ENCODE results near the gene AGRN.
"Not testable (repeated sequence)": the region's sequence is repeated elsewhere in the genome, so short reads cannot be mapped to it uniquely, and the experiment has no call there.

AGRN gene

DNA sequence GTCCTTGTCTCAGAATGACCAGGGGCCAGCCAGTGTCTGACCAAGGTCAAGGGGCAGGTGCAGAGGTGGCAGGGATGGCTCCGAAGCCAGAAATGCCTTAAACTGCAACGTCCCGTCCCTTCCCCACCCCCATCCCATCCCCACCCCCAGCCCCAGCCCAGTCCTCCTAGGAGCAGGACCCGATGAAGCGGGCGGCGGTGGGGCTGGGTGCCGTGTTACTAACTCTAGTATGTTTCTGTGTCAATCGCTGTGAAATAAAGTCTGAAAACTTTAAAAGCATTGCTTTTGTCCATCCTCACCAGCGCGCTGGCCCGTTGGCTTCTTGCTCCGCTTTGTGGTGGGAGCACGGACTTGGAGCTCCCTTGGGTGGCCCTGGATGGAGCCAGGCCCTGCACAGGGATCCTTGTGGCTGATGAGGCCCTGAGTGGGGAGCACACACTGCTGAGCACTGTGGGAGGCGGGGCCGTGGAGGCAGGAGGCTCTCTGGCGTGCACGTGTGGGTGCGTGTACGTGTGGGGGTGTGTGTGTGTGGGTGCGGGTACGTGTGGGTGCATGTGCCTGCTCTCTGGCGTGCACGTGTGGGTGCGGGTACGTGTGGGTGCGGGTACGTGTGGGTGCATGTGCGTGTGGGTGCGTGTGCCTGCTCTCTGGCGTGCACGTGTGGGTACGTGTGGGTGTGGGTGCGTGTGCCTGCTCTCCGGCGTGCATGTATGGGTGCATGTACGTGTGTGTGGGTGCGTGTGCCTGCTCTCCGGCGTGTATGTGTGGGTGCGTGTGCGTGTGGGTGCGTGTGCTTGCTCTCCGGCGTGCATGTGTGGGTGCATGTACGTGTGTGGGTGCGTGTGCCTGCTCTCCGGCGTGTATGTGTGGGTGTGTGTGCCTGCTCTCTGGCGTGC is 36.2 kb downstream of the AGRN start:
- Histone ChIP-seq H3K27me3 (ENCODE audit: insufficient read depth, low read length) (0 out of 2 replicates have a peak, but pooled peaks cover 6% of the 10 kb centered on the region), H3K4me3 (ENCODE audit: low read depth, low read length) (no peak overlapping the region), H3K36me3 (ENCODE audit: insufficient read depth, low read length) (peaks cover 7% of the 10 kb centered on the region; the same call in 1 of the 2 replicates), H3K4me1 (ENCODE audit: control insufficient read depth, insufficient read depth, low read length, unreplicated experiment) (peaks cover 8% of the 10 kb centered on the region), H3K79me2 (ENCODE audit: control insufficient read depth, insufficient read depth, low read length, unreplicated experiment) (no peaks in the 10 kb centered on the region), H3K27ac (ENCODE audit: low read depth, low read length) (no peak overlapping the region), H2AFZ (ENCODE audit: low read length, unreplicated experiment) (no peak overlapping the region)

DNA sequence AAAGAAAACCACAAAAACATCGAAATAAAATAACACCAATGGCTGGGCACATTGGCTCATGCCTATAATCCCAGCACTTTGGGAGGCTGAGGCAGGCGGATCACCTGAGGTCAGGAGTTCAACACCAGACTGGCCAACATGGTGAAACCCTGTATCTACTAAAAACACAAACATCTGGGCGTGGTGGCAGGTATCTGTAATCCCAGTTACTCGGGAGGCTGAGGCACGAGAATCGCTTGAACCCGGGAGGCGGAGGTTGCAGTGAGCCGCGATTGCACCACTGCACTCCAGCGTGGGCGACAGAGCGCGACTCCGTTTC is 37.8 kb downstream of the AGRN start:
- H3K27me3 ChIP-seq (ENCODE audit: insufficient read depth, low read length); H3K36me3 ChIP-seq (ENCODE audit: insufficient read depth, low read length); H3K4me3 ChIP-seq (ENCODE audit: low read depth, low read length); H3K79me2 ChIP-seq (ENCODE audit: control insufficient read depth, insufficient read depth, low read length, unreplicated experiment); H2AFZ ChIP-seq (ENCODE audit: low read length, unreplicated experiment); H3K27ac ChIP-seq (ENCODE audit: low read depth, low read length): not testable (repeated sequence)
- H3K4me1 ChIP-seq (ENCODE audit: control insufficient read depth, insufficient read depth, low read length, unreplicated experiment): peaks cover 15% of the 10 kb centered on the region

DNA sequence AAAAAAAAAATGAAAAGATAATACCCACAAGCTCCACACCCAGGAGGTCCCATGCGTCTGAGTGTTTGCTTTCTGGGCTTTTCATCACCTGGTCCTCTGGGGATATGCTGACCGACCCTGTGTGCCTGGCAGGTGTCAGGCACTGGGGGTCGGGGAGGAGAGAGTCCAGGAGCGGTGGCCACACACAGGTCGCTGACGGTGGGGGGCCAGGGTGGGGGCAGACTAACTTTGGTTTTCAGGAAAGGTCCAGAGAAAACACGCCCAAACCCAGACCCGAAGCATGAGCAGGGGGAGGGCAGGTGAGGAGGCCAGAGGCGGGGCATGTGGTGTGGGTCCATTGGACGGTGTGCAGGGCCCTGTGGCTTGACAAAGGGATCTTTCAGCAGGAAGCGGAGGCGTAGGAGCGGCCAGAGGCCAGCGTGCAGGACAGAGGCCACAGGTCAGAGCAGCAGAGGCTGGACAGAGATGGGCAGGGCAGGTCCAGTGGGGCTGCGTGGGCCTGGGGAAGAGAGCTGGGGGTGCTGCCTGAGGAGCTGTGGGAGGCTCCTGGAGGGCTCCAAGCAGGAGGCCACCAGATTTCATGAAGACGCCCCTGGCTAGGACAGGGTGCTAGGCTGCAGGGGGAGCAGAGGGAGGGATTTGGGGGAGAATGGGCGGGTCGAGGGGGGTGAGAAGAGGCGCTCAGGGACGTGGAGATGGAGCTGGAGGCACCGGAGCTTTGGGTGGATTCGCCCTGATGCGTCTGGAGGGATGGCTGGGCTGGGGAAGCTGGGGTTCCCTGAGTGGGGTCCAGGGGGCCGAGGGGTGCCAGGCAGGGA is 38.4 kb downstream of the AGRN start:
- H3K79me2 ChIP-seq (ENCODE audit: control insufficient read depth, insufficient read depth, low read length, unreplicated experiment): no peaks in the 10 kb centered on the region
- H3K27ac ChIP-seq (ENCODE audit: low read depth, low read length): no peak overlapping the region
- no peak overlapping the region for H2AFZ ChIP-seq (ENCODE audit: low read length, unreplicated experiment)
- no peaks in the 10 kb centered on the region; the same call in 1 of the 2 replicates for H3K36me3 ChIP-seq (ENCODE audit: insufficient read depth, low read length)
- peak overlapping the region; percentile 77 for H3K4me3 ChIP-seq (ENCODE audit: low read depth, low read length)
- peaks cover 21% of the 10 kb centered on the region for H3K4me1 ChIP-seq (ENCODE audit: control insufficient read depth, insufficient read depth, low read length, unreplicated experiment)
- H3K27me3 ChIP-seq (ENCODE audit: insufficient read depth, low read length): 0 out of 2 replicates have a peak, but pooled peaks cover 6% of the 10 kb centered on the region

DNA sequence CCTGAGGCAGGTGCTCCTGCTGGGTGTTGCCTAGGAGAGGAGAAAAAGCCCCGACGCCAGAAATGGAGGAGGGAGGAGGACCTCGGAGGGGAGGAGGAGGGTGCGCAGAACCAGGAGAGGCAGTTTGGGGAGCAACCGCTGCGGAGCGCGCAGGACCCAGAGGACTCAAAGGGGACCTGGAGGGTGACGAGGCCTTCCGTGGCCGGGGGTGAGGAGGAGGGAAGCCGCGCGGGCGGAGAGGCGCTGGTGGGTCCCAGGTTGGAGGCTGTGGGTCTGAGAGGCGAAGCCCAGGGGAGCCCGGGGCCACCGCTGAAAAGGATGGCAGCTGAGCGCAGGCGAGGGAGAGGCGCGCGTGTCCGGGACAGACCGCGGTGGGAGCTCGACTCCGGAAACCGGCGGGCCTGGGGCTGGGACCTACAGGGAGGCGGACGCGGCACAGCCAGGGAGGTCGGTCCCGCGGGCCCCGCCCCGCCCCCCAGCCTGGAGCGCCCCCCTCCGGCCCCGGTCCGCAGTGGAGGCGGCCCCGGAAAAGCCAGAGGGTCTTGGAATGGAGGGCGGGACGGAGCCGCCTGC is 39.1 kb downstream of the AGRN start:
- H3K36me3 ChIP-seq (ENCODE audit: insufficient read depth, low read length): no peaks in the 10 kb centered on the region
- H2AFZ ChIP-seq (ENCODE audit: low read length, unreplicated experiment): peak overlapping the region; percentile 44
- no peaks in the 10 kb centered on the region for H3K79me2 ChIP-seq (ENCODE audit: control insufficient read depth, insufficient read depth, low read length, unreplicated experiment)
- 0 out of 2 replicates have a peak, but pooled peaks cover 6% of the 10 kb centered on the region for H3K27me3 ChIP-seq (ENCODE audit: insufficient read depth, low read length)
- peak overlapping the region; percentile 77 for H3K4me3 ChIP-seq (ENCODE audit: low read depth, low read length)
- no peak overlapping the region for H3K27ac ChIP-seq (ENCODE audit: low read depth, low read length)
- peaks cover 27% of the 10 kb centered on the region for H3K4me1 ChIP-seq (ENCODE audit: control insufficient read depth, insufficient read depth, low read length, unreplicated experiment)

DNA sequence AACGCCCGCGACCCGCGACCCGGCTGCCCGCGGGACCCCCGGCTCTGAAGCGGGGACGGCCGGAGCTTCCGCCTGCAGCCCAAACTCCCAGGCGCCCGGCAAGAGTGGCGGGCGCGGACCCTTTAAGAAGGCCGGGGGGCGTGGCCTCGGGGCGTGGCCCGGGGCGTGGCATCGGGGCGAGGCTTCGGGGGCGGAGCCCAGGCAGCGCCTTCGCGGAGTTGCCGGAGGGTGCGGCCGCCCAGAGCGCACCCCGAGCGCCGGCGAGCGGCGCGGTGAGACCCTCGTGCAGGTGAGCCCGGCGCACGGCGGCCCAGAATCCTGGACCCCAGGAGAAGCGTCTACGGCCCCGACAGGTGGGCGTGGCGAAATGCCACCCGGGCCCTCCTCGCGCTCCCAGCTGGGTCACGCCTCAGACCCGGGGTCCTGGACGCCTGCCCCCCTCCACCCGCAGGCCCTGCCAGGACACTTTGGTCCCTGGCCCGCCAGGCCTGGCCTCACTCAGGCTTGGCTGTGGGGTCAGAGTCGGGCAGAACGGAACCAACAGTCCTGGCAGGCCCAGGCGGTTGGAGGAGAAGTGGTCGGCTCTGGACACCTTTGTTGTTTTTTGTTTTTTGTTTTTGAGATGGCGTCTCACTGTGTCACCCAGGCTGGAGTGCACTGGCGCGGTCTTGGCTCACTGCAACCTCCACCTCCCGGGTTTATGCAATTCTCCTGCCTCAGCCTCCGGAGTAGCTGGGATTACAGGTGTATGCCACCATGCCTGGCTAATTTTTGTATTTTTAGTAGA is 39.8 kb downstream of the AGRN start:
- H3K4me1 ChIP-seq (ENCODE audit: control insufficient read depth, insufficient read depth, low read length, unreplicated experiment): peaks cover 30% of the 10 kb centered on the region
- H3K27me3 ChIP-seq (ENCODE audit: insufficient read depth, low read length): 0 out of 2 replicates have a peak, but pooled peaks cover 6% of the 10 kb centered on the region
- no peak overlapping the region for H3K27ac ChIP-seq (ENCODE audit: low read depth, low read length)
- H3K36me3 ChIP-seq (ENCODE audit: insufficient read depth, low read length): no peaks in the 10 kb centered on the region
- H3K4me3 ChIP-seq (ENCODE audit: low read depth, low read length): peak overlapping the region; percentile 77
- H2AFZ ChIP-seq (ENCODE audit: low read length, unreplicated experiment): no peak overlapping the region
- no peaks in the 10 kb centered on the region for H3K79me2 ChIP-seq (ENCODE audit: control insufficient read depth, insufficient read depth, low read length, unreplicated experiment)

DNA sequence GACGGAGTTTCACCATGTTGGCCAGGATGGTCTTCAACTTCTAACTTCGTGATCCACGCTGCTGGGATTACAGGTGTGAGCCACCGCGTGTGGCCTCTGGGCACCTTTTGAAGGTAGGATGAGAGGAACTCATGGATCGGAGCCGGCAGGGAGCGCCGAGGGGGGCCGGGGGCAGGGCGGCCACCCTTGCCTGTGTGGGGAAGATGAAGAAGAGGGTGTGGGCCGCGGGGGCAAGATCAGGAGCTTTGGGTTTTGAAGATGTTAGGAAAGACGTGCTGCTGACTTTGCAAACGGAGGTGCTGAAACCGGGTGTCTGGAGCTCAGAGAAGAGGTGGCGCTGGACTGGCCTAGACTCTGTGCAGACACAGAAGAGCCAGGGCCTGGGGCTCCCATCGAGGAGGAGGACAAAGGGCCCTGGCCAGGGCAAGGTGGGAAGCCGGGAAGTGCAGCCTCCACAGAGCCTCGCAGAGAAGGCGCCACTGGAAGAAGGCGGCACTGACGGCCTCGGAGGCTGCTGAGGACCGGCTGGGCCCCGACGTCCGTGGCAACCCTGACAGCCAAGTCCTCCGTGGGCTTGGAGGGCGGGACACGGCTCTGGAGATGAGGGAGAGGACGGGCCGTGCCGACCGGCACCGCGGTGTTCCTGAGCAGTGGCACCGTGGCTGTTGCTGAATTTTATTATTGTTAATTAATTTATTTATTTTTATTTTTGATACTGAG is 40.5 kb downstream of the AGRN start:
- Histone ChIP-seq H3K27ac (ENCODE audit: low read depth, low read length) (no peak overlapping the region), H3K79me2 (ENCODE audit: control insufficient read depth, insufficient read depth, low read length, unreplicated experiment) (no peaks in the 10 kb centered on the region), H3K4me1 (ENCODE audit: control insufficient read depth, insufficient read depth, low read length, unreplicated experiment) (peaks cover 30% of the 10 kb centered on the region), H3K27me3 (ENCODE audit: insufficient read depth, low read length) (0 out of 2 replicates have a peak, but pooled peaks cover 6% of the 10 kb centered on the region), H3K36me3 (ENCODE audit: insufficient read depth, low read length) (no peaks in the 10 kb centered on the region), H2AFZ (ENCODE audit: low read length, unreplicated experiment) (no peak overlapping the region), H3K4me3 (ENCODE audit: low read depth, low read length) (peak overlapping the region; percentile 77)

DNA sequence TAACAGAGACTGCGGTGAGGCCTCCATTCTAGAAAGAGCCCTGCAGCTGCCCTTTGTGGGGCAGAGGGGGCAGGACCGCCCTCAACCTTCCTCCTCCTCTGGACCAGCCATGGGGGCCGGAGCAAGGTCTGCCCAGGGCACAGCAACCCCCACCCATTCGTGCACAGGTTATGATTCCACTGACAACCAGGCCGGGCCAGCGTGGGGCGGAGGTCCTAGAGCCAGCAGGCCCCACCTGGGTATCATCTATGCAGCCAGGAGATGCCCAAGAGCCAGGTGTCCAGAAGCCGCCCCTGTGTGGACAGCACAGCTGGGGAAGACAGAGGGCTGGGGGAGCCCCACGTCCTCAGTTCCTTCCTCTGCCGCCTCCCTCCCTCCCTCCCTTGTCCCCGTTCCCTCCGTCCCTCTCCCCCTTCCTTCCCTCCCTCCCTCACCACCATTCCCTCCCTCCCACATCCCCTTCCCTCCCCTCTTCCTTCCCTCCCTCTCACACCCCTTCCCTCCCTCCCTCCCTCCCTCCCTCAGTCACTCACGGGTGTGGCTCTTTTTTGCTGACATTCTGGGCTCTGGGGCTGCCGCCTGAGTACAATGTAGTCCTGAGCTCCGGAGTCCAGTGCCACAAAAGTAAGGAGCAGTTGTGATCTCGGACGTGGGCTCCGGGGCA is 41.9 kb downstream of the AGRN start:
- Histone ChIP-seq H3K4me1 (ENCODE audit: control insufficient read depth, insufficient read depth, low read length, unreplicated experiment) (peaks cover 30% of the 10 kb centered on the region), H3K79me2 (ENCODE audit: control insufficient read depth, insufficient read depth, low read length, unreplicated experiment) (no peaks in the 10 kb centered on the region), H3K27me3 (ENCODE audit: insufficient read depth, low read length) (0 out of 2 replicates have a peak, but pooled peaks cover 6% of the 10 kb centered on the region), H3K27ac (ENCODE audit: low read depth, low read length) (no peak overlapping the region), H3K36me3 (ENCODE audit: insufficient read depth, low read length) (no peaks in the 10 kb centered on the region), H3K4me3 (ENCODE audit: low read depth, low read length) (peak overlapping the region; percentile 42; the same call in 1 of the 2 replicates), H2AFZ (ENCODE audit: low read length, unreplicated experiment) (no peak overlapping the region)

DNA sequence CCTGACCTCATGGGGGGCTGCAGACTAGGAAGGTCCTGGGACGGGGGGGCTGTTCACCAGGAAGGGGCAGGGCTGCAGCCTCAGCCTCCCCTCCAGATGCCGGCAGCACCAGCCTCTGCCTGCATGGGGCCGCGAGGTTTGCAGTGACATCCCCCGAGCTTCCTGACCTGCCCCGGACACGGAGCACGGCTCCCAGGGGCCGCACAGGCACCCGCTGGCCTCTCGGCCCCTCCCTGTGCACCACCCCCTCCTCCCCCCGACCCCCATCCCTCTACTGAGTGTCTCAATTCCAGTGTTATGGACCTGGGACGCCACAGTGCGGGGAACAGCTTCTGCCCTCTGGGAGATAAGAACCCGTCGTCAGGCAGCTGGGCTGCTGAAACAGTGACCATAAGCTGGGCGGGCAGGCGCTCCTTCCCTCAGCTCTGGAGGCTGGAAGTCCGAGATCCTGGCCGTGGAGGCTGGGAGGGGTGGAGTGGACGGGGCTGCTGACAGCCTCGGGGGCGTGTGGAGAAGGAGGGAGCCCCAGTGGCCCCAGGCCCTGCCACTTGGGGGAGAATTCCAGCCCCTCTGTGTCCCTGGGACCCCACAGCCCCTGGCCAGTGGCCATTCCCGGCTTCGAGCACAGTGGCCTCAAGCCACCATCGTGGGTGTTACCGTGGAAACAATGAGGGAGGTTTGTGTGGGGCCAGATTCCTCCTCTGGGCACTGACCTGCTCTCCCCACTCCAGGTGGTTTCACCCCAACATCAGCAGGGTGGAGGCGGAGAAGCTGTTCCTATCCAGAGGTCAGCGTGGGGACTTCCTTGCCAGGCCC is 42.6 kb downstream of the AGRN start:
- Histone ChIP-seq H3K36me3 (ENCODE audit: insufficient read depth, low read length) (no peaks in the 10 kb centered on the region), H2AFZ (ENCODE audit: low read length, unreplicated experiment) (no peak overlapping the region), H3K27me3 (ENCODE audit: insufficient read depth, low read length) (0 out of 2 replicates have a peak, but pooled peaks cover 6% of the 10 kb centered on the region), H3K4me3 (ENCODE audit: low read depth, low read length) (peak overlapping the region; percentile 42; the same call in 1 of the 2 replicates), H3K79me2 (ENCODE audit: control insufficient read depth, insufficient read depth, low read length, unreplicated experiment) (no peaks in the 10 kb centered on the region), H3K4me1 (ENCODE audit: control insufficient read depth, insufficient read depth, low read length, unreplicated experiment) (peaks cover 30% of the 10 kb centered on the region), H3K27ac (ENCODE audit: low read depth, low read length) (no peak overlapping the region)

All from ACC112 (cell line).